T47D (cell line): Measurements from ENCODE around the gene FAM83F.

Experiments used
- DNase-seq, 2 experiments: peaks; one replicate each; pipeline versions ENCODE4 v3.0.0 to v3.0.0-alpha.2; 2011 to 2012; ENCODE audit warnings: low read depth in 1 of 2, low spot score in 1 of 2
- JUND ChIP-seq: IDR thresholded peaks from 2 replicates; pipeline ENCODE4 v1.6.1; 2012; ENCODE audit warnings: low read depth
- in situ Hi-C: cut with HindIII; loops from 2 replicates; pipeline ENCODE4 v1.10.0; 2016; ENCODE audit warnings: low sequenced_read_pairs, low pct_unique_long_range_greater_than_20kb

FAM83F gene

DNA sequence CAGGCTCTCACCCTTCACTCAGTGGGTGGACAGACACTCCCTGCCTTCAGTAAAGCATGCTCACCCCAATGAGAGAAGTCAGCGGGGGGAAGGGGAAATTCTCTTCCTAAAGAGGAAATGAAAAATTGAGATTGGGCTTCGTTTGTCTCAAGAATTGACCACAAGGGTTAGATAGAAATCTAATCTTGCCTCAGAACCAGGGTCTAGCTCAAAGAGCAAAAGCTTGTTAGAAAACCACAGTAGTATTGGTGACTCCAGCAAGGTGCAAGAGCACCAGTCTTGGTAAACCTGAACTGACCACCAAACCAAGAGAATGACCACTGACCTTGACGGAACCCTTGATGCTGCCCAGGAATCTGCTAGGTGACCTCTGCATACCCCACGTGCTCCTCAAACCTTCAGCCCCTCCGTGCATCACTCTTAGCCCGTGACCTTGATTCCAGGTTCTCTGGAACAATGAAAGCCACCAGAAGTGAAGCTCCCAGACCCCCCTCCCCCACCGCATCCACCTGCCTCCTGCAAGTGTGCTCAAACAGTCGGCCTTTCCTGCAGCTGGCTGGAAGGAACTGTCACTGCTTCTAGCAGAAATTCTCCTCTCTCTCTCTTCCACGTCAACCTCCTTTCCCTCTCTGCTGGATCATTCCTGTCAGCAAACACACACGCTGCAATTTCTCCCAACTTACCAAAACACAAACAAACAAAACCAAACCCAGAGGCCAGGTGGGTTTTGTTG lies 37.7 kb upstream of the FAM83F start:
- TF ChIP-seq JUND, result no peak
- in situ Hi-C loops, result no loop called here
- no peak for DNase-seq

DNA sequence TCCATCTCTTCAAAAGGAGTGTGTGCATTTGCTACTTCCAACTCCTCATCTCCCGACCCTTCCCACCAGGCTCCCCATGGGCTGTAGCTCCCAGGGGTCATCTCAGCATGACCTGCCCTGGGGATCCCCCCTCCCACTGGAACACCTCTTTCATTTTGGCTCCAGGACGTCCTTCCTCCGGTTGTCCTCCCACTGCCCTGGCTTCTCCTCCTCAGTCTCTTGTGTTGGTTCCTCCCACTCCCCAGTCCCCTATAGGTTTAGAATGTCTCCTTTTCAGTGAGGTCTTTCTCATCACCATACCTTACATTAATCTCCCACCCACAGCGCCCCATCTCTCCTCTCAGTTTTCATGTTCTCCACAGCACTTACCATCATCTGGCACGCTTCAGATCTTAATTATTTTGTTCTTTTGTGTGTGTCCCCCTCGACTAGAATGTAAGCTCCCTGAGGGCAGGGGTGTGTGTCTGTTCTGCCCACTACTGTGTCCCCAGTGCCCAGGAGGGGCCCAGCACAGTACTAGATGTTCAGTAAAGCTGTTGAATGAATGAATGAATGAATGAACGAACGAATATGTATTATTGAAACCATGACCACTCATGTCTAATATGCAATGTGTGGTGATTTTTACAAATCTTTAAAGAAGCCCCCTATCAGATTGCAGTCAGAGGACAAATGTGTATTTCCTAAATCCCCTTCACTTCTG lies 36.6 kb upstream of the FAM83F start:
- in situ Hi-C loops, result no loop called here
- TF ChIP-seq JUND, result no peak
- DNase-seq, result no peak

DNA sequence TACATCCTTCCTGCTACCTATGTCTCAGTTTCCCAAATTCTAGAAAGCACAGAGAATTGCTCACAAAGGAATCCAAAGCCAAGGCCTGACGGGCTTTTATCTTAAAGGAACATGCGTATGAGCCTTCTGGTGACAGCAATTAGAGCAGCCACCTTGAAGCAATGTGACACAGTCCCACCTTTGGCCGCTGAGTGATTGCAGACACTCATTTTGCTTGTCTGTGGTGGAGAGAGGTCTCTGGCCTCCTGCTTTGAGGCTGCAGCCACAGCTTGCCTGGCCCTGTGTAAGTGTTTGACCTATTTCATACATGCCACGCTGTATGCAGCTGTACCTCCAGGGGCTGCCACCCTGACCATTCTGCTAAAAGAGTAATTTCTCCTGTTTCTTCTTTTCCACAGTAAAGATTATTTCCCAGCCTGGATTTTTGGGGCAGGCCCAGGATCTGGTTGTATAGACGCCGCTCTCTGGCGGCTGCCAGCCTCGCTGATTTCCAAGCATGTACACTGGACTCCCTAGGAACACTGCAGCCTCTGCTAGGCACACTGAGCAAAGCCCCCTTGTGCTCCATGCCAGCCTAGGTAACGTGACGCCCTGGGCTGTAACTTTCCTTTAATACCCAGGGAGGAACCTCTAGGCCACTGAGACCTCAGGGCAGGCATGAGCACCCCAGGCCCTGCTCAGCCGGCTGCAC lies 35.7 kb upstream of the FAM83F start:
- in situ Hi-C loops, result no loop called here
- TF ChIP-seq JUND, result no peak
- DNase-seq, result no peak

DNA sequence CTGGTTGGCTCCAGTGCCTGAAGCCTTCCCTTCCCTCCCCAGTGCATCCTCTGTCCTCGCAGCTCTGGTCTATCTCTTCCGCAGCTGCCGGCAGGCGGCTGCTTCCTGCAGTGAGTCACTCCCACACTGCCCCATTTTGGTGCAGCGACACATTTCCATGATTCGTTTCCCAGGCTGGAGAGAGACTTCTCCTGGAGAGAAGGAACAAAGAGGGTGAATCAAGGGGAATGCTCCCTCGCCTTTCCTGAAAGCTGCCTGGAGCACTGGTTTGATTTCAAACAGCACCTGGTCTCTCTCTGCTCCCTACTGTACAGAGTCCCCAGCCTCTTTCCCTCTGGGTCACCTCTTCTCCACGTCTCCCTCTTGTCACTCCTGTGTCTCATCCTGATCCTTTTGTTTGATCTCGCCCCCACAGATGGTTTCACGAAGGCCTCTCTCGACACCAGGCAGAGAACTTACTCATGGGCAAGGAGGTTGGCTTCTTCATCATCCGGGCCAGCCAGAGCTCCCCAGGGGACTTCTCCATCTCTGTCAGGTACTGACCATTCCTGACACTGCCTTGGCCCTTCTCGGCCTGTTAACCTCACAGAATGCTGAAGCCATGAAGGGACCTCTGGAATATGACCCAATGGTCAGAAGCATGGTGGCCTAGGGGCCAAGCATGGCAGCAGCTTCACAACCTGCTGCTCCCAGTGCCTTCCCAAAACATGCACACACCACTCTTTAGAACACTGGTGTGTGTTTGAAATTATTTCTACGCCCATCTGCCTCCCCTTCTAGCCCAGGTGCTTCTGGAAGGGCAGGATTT lies 34.9 kb upstream of the FAM83F start, which contains the start of gene TMA7B:
TSS of gene TMA7B (plus strand) at position 758 of the 808 bp plus-strand sequence. CDS start 3,978 bp downstream, outside the sequence.
- no peak for DNase-seq
- in situ Hi-C loops, result no loop called here
- no peak for TF ChIP-seq JUND

DNA sequence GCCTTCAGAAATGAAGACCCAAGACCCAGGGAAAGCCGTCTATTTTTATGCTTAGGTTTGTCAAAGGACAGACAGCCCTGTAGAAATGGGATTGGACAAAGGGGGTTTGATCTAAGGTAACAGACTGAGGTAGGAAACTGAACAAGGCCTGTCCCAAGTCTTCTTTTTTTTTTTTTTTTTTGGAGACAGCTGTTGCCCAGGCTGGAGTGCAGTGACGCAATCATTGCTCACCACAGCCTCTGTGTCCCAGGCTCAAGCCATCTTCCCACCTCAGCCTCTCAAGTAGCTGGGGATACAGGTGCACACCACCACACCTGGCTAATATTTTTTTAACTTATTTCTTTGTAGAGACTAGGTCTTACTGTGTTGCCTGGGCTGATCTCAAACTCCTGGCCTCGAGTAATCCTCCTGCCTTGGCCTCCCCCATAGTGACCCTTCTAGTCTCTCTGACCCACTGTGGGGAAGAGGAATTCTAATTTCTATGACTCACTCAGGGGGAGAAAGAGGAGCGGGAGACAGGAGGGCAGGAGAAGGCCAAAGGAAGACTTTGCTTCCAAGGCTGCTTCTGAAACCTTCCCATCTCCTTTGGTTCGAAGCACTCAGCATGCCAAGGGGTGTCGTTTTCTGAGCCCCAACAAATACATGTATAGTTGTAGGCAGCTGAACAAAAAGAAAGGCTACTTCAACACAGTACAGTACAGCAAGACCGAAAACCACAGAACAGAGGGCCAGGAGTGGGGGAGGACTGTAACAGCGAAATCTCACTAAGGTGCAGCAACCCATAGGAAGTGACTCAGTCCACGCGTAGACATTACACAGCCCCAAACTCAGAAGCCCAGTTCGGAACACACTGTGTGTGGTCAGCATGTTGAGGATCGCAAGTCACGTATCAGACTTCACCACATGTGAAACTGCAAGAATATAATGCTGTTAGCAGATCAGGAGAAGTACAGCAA lies 33.7 kb upstream of the FAM83F start:
- in situ Hi-C loops, result no loop called here
- DNase-seq, result no peak
- no peak for TF ChIP-seq JUND

DNA sequence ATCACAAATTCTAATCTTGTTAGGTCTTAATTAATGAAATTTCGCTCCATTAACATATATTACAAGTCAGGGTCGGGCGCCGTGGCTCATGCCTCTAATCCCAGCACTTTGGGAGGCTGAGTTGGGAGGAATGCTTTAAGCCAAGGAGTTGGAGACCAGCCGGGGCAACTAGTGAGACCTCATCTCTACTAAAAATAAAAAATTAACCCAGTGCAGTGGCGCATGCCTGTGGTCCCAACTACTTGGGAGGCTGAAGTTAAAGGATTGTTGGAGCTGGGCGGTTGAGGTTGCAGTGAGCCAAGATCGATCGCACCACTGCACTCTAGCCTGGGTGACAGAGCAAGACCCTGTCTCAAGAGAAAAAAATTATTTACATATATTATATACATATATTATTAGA lies 32.7 kb upstream of the FAM83F start:
- DNase-seq, result no peak
- no peak for TF ChIP-seq JUND
- in situ Hi-C loops, result no loop called here

DNA sequence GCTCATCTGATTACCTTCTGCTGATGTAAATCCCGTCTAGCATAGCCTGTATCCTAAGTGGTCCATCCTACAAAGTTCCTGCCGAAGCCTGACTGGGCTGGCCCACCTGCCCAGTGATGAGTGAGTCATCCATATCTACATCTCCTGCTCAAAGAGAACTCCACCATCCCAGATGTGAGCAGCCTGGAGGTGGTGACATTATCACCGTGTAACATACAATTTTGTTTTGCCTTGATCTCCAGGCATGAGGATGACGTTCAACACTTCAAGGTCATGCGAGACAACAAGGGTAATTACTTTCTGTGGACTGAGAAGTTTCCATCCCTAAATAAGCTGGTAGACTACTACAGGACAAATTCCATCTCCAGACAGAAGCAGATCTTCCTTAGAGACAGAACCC lies 29.0 kb upstream of the FAM83F start:
- no peak for DNase-seq
- in situ Hi-C loops, result no loop called here
- no peak for TF ChIP-seq JUND

DNA sequence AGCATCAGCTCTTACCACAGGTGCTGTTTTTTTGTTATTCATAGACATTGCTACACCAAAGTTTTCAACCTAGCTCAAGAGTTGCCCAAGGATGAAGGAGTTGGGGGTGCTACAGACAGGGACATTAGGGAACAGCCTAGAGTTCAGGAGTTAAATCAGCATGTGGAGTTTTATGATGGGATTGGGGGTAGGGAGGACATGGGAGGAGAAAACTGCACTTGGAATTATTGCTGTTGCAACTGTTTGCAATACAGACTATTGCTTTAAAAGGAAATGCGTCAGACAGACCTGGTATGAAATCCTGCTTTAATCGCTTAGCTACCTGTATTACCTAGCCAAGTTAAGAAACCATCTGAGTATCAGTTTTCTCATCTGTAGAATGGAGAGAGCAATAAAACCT lies 28.3 kb upstream of the FAM83F start:
- TF ChIP-seq JUND, result no peak
- DNase-seq, result no peak

DNA sequence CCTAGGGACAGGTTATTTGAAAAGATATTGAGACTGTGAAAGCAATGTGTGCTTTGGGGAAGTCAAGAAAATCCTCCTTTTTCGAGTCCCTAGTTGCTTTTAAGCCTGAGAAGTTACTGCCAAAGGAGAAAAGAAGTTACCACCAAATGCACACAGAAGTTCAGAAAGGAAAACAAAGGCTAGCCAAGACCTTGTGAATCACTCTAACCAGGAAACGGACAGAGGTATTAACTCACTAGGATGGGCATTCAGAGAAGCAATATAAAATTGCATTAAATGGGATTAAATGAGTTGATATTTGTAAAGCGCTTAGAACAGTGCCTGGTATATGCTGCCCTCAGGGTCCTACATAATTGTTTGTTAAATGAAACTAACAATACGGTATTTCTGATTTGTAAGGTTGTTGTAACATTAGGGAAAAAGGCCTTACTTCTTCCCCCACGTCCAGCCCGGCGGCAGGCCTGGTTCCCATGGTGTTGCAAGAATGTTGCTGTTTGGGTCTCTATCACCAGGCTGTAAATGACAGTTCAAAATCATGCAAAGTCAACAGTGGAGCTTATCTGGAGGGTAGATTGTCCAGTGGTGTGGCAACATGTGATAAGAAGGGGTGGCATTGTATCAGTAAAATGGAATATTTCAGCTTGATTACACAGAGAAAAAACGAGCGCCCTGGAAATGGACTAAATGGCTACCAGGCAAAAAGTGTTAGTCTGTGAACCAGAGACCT lies 27.5 kb upstream of the FAM83F start:
- TF ChIP-seq JUND, result no peak
- in situ Hi-C loops, result no loop called here
- DNase-seq, result no peak

More for the DNA sequence above, 28.3 kb upstream of the FAM83F start:
- in situ Hi-C loops, result no loop called here

DNA sequence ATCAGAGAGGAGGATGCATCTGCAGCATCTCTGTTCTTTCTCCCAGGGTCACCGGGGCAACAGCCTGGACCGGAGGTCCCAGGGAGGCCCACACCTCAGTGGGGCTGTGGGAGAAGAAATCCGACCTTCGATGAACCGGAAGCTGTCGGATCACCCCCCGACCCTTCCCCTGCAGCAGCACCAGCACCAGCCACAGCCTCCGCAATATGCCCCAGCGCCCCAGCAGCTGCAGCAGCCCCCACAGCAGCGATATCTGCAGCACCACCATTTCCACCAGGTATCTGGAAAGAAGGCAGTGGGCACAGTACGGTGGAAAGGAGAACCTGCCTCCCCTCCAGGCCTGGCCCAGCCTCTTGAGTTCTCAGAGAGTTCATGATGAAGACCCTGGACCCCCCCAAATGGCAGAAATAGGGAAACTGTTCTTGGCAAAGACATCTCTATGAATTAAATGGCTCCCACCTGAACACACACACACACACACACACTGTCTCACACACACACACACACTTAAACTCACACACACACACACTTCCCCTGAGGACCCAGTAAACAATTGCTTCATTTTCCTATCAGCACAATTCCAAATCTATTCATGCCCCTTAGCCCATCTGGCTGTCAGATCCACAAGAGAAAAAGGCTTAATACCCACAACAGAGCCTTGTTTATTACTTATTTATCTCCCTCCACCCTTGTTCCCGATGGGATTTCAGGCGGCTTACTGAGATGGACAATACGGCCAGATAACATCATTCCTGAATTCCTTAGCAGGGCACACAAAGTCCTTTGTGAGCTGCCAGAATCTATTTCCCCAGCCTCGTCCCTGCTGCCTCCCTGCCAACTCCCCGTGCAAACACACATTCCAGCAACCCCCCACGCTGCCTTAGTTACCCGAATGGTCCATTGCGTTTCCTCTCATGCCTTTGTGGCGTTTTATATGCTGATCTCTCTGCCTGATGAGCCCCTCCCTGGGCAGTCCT lies 26.5 kb upstream of the FAM83F start:
- in situ Hi-C loops, result no loop called here
- DNase-seq, result peak in 1 of 2 experiments; percentile 29
- TF ChIP-seq JUND, result no peak
